ENCODE data around the gene CRYL1.

CRYL1 gene

GRCh38 chr13:20526664-20527063, 1.0 kb upstream of the CRYL1 start:
- no peak for DNase-seq

GRCh38 chr13:20525144-20525600, 485 bp downstream of the CRYL1 start:
- no peak for DNase-seq

- DNase-seq: no peak
These were observed 4.1 kb downstream of the CRYL1 start for GRCh38 chr13:20521364-20522115.

- no peak for DNase-seq
These were observed 5.8 kb downstream of the CRYL1 start for GRCh38 chr13:20519875-20520274.

- no peak for DNase-seq
These were observed 7.0 kb downstream of the CRYL1 start for GRCh38 chr13:20518660-20519100.

GRCh38 chr13:20514866-20515265, 10.8 kb downstream of the CRYL1 start:
- no peak for DNase-seq

- DNase-seq: no peak
These were observed 12.1 kb downstream of the CRYL1 start for GRCh38 chr13:20513466-20513995.

- DNase-seq: no peak
These were observed 13.5 kb downstream of the CRYL1 start for GRCh38 chr13:20512042-20512683.

GRCh38 chr13:20506696-20507095, 19.0 kb downstream of the CRYL1 start:
- no peak for DNase-seq

- DNase-seq: no peak
These were observed 20.0 kb downstream of the CRYL1 start for GRCh38 chr13:20505405-20506366.

- DNase-seq: no peak
These were observed 22.3 kb downstream of the CRYL1 start for GRCh38 chr13:20503088-20504083.

GRCh38 chr13:20501592-20501991, 24.1 kb downstream of the CRYL1 start:
- no peak for DNase-seq

GRCh38 chr13:20501120-20501519, 24.5 kb downstream of the CRYL1 start:
- DNase-seq: no peak

GRCh38 chr13:20499986-20500385, 25.7 kb downstream of the CRYL1 start:
- no peak for DNase-seq

- DNase-seq: no peak
These were observed 27.0 kb downstream of the CRYL1 start for GRCh38 chr13:20498659-20499058.

GRCh38 chr13:20498129-20498528, 27.5 kb downstream of the CRYL1 start:
- DNase-seq: no peak

GRCh38 chr13:20497006-20497775, 28.5 kb downstream of the CRYL1 start:
- no peak for DNase-seq

GRCh38 chr13:20495087-20496023, 30.3 kb downstream of the CRYL1 start:
- DNase-seq: peak in 1 of 2 experiments; percentile 66

- DNase-seq: no peak
These were observed 31.0 kb downstream of the CRYL1 start for GRCh38 chr13:20494656-20495055.

- DNase-seq: peak in 1 of 2 experiments; percentile 5
These were observed 33.0 kb downstream of the CRYL1 start for GRCh38 chr13:20492641-20493040.
